Neural cell (in vitro differentiated cells): ENCODE results near the gene MRPL44.

Source experiments
- CTCF ChIP-seq: fragments of 450-650 bp; IDR thresholded peaks from 2 replicates; pipeline ENCODE4 v1.5.1; 2014; ENCODE audit warnings: antibody characterized with exemption, mild to moderate bottlenecking, moderate library complexity; ENCODE audit not compliant: poor library complexity, severe bottlenecking
- EP300 ChIP-seq: fragments of 450-650 bp; conservative IDR thresholded peaks from 2 replicates; pipeline ENCODE4 v1.6.1; 2014; ENCODE audit warnings: antibody characterized with exemption, mild to moderate bottlenecking, moderate library complexity; ENCODE audit not compliant: poor library complexity, severe bottlenecking
- EZH2 ChIP-seq: fragments of 200-600, 300-800 bp; shearing (Covaris generic), sonication (generic); IDR thresholded peaks from 2 replicates; pipeline ENCODE4 v1.6.1; 2014; ENCODE audit warnings: antibody characterized with exemption, low read length, borderline replicate concordance, mild to moderate bottlenecking; ENCODE audit not compliant: insufficient read depth, poor library complexity, severe bottlenecking
- POLR2AphosphoS5 ChIP-seq: IDR thresholded peaks from 2 replicates; pipeline ENCODE4 v1.6.1; 2012
- REST ChIP-seq: IDR thresholded peaks from 2 replicates; pipeline ENCODE4 v1.6.1; 2012; ENCODE audit warnings: borderline replicate concordance
- SMC3 ChIP-seq: fragments of 450-650 bp; conservative IDR thresholded peaks from 2 replicates; pipeline ENCODE4 v1.6.1; 2014; ENCODE audit warnings: antibody characterized with exemption, mild to moderate bottlenecking, moderate library complexity; ENCODE audit not compliant: poor library complexity
- TAF1 ChIP-seq: IDR thresholded peaks from 2 replicates; pipeline ENCODE4 v1.6.1; 2012; ENCODE audit warnings: low read depth

GRCh38 chr2:223973606-223974005, 16.3 kb downstream of the MRPL44 start:
- TF ChIP-seq CTCF = no peak
- no peak for TF ChIP-seq POLR2AphosphoS5
- no peak for TF ChIP-seq REST
- TF ChIP-seq SMC3 = no peak
- TF ChIP-seq EZH2 = no peak
- TF ChIP-seq EP300 = no peak
- TF ChIP-seq TAF1 = no peak
